A549 (cell line): ENCODE results near the gene MARCHF10. TPM values are rescaled to one million over a fixed set of nuclear protein-coding genes. Genes with fewer than 3 reads are reported as not detected.
A peak's percentile ranks its signal among the peaks of the same experiment; 100 is the strongest.

ENCODE experiments used
- ATAC-seq, 2 experiments: fragments of 200-7000 bp in 1 of 2; fragments of >200 bp in 1 of 2; cut with Nextera tagmentation in 1 of 2; cut with Tn5 transposase in 1 of 2; 3 replicates each; pipeline versions ENCODE4 v1.8.0 to v1.9.1; 2018 to 2020; ENCODE audit warnings: mild to moderate bottlenecking in 1 of 2, moderate library complexity in 1 of 2
- CTCF ChIA-PET: fragments of 300-600 bp; sonication (Branson Sonifier 250); formaldehyde crosslinking; extraction: SDS; loops from one replicate; lab custom pipeline; 2021; ENCODE audit warnings: antibody characterized with exemption, inconsistent platforms; lab: Yijun Ruan, JAX
- POLR2A ChIA-PET: fragments of 350-600 bp; formaldehyde crosslinking; extraction: SDS; loops from one replicate; lab custom pipeline; 2021; ENCODE audit warnings: antibody characterized with exemption, inconsistent platforms; lab: Yijun Ruan, JAX
- DNase-seq, 2 experiments: peaks; one replicate each; pipeline versions ENCODE4 v3.0.0 to v3.0.0-alpha.2; 2011 to 2016; ENCODE audit warnings: low read depth in 1 of 2, low spot score in 1 of 2
- FAIRE-seq: peaks from 2 replicates; lab custom pipeline; 2011; peaks lifted over from hg19 to GRCh38; lab: Jason Lieb, UNC
- H3K27ac ChIP-seq, 2 experiments: fragments of >200 bp; sonication (Bioruptor Twin); formaldehyde crosslinking; 3 replicates each; pipeline ENCODE4 v1.5.1; 2016 to 2017
- H3K4me1 ChIP-seq: fragments of >200 bp; sonication (Bioruptor Twin); formaldehyde crosslinking; 3 replicates; pipeline ENCODE4 v1.6.1; 2016
- H3K4me2 ChIP-seq: fragments of >200 bp; sonication (Bioruptor Twin); formaldehyde crosslinking; 3 replicates; pipeline ENCODE4 v1.6.1; 2016
- H3K4me3 ChIP-seq: fragments of >200 bp; sonication (Bioruptor Twin); formaldehyde crosslinking; 3 replicates; pipeline ENCODE4 v1.5.1; 2016
- H3K9me3 ChIP-seq: fragments of >200 bp; sonication (Bioruptor Twin); formaldehyde crosslinking; 3 replicates; pipeline ENCODE4 v1.6.1; 2016
- BHLHE40 ChIP-seq: IDR thresholded peaks from 2 replicates; pipeline ENCODE4 v1.6.1; 2012; ENCODE audit warnings: low read depth, low read length, inconsistent platforms
- CBX2 ChIP-seq: fragments of 200-600 bp; sonication (generic); IDR thresholded peaks from 2 replicates; pipeline ENCODE4 v1.6.1; 2016; ENCODE audit warnings: low read depth, mild to moderate bottlenecking, borderline replicate concordance
- CBX8 ChIP-seq: fragments of 200-600 bp; sonication (generic); IDR thresholded peaks from 2 replicates; pipeline ENCODE4 v1.6.1; 2016
- CHD4 ChIP-seq: fragments of 200-600 bp; sonication (generic); IDR thresholded peaks from 2 replicates; pipeline ENCODE4 v1.6.1; 2016; ENCODE audit warnings: antibody characterized with exemption, mild to moderate bottlenecking, borderline replicate concordance
- EP300 ChIP-seq, 2 experiments: fragments of >200 bp; sonication (Bioruptor Twin); formaldehyde crosslinking; IDR thresholded peaks; 2 replicates in 1 of 2; 3 replicates in 1 of 2; pipeline ENCODE4 v1.6.1; 2016 to 2017
- ESRRA ChIP-seq: fragments of 150-350 bp; IDR thresholded peaks from 2 replicates; pipeline ENCODE4 v1.6.1; 2014; ENCODE audit warnings: mild to moderate bottlenecking, low read length, borderline replicate concordance
- FOSB ChIP-seq: fragments of 250-450 bp; sonication (Bioruptor Pico); IDR thresholded peaks from 2 replicates; pipeline ENCODE4 v1.5.0; 2020; ENCODE audit warnings: mild to moderate bottlenecking, moderate library complexity
- FOSL2 ChIP-seq, 2 experiments: fragments of 450-650 bp in 1 of 2; fragments of >200 bp in 1 of 2; sonication (Bioruptor Twin) in 1 of 2; formaldehyde crosslinking; IDR thresholded peaks; 2 replicates each; pipeline versions ENCODE4 v1.5.0 to v1.6.1; 2016 to 2020; ENCODE audit warnings: mild to moderate bottlenecking in 1 of 2, moderate library complexity in 1 of 2
- GATA3 ChIP-seq: IDR thresholded peaks from 2 replicates; pipeline ENCODE4 v1.6.1; 2012; ENCODE audit warnings: borderline replicate concordance
- HOXA7 ChIP-seq: fragments of 250-450 bp; sonication (Bioruptor Pico); IDR thresholded peaks from 2 replicates; pipeline ENCODE4 v1.5.0; 2020; ENCODE audit warnings: mild to moderate bottlenecking, moderate library complexity
- JUN ChIP-seq, 2 experiments: fragments of >200 bp; sonication (Bioruptor Twin); formaldehyde crosslinking; IDR thresholded peaks; 2 replicates in 1 of 2; 3 replicates in 1 of 2; pipeline ENCODE4 v1.6.1; 2016 to 2017
- JUNB ChIP-seq: fragments of >200 bp; sonication (Bioruptor Twin); formaldehyde crosslinking; IDR thresholded peaks from 2 replicates; pipeline ENCODE4 v1.6.1; 2016
- MAFK ChIP-seq: fragments of 450-650 bp; IDR thresholded peaks from 2 replicates; pipeline ENCODE4 v1.6.1; 2014; ENCODE audit not compliant: partially characterized antibody
- MAX ChIP-seq: IDR thresholded peaks from 2 replicates; pipeline ENCODE4 v1.6.1; 2012
- MAZ ChIP-seq: fragments of 150-350 bp; IDR thresholded peaks from 2 replicates; pipeline ENCODE4 v1.6.1; 2014; ENCODE audit warnings: antibody characterized with exemption, low read depth, low read length, borderline replicate concordance
- RFX5 ChIP-seq: fragments of 450-650 bp; IDR thresholded peaks from 2 replicates; pipeline ENCODE4 v1.7.1; 2014; ENCODE audit warnings: antibody characterized with exemption, mild to moderate bottlenecking, moderate library complexity
- SMC3 ChIP-seq: fragments of >200 bp; sonication (Bioruptor Twin); formaldehyde crosslinking; IDR thresholded peaks from 3 replicates; pipeline ENCODE4 v1.6.1; 2018; ENCODE audit warnings: inconsistent platforms
- SREBF2 ChIP-seq: fragments of 450-650 bp; IDR thresholded peaks from 2 replicates; pipeline ENCODE4 v1.6.1; 2014; ENCODE audit warnings: mild to moderate bottlenecking, moderate library complexity
- TFCP2L1 ChIP-seq: fragments of 250-450 bp; sonication (Bioruptor Pico); IDR thresholded peaks from 2 replicates; pipeline ENCODE4 v1.5.0; 2021; ENCODE audit warnings: mild to moderate bottlenecking
- TP53 ChIP-seq: fragments of 250-450 bp; sonication (Bioruptor Pico); IDR thresholded peaks from 2 replicates; pipeline ENCODE4 v1.5.0; 2021; ENCODE audit warnings: mild to moderate bottlenecking, moderate library complexity
- ZFP36 ChIP-seq: fragments of 450-650 bp; IDR thresholded peaks from 2 replicates; pipeline ENCODE4 v1.6.1; 2014; ENCODE audit warnings: borderline replicate concordance; ENCODE audit not compliant: partially characterized antibody
- ZSCAN20 ChIP-seq: fragments of 250-450 bp; sonication (Bioruptor Pico); IDR thresholded peaks from 2 replicates; pipeline ENCODE4 v1.8.0; 2022; ENCODE audit warnings: mild to moderate bottlenecking, moderate library complexity
- WGBS: methylation state at CpG from one replicate; pipeline ENCODE4 v1.1.6; 2017; ENCODE audit errors: missing lambda C conversion rate; 5-methylcytosine and 5-hydroxymethylcytosine counted together
- polyA plus RNA-seq, 4 experiments: library from polyadenylated mRNA; depleted of rRNA in 3 of 4; stranded (reverse); fragments of >200 nt; fragmentation: RNase III in 1 of 4; extraction: RNeasy Plus Mini Kit Qiagen cat#74134 plus additional on column Dnase treatment in 1 of 4; gene quantifications; 2 replicates in 3 of 4; 3 replicates in 1 of 4; pipeline ENCODE4 v1.2.3, GENCODE V29; 2011 to 2017
- TF ChIP-seq, protein P1 (sequence below): IDR thresholded peaks from 2 replicates; pipeline ENCODE4 v1.6.1; 2012; ENCODE audit warnings: low read depth, borderline replicate concordance

The MARCHF10 gene
- polyA plus RNA-seq, 2 of the 4 experiments (the other 2 are of a cell fraction) = 0.43 to 0.57 TPM

GRCh38 chr17:62668091-62668804 is 139.9 kb downstream of the MARCHF10 start (continued):
- no peak for TF ChIP-seq RFX5

DNA sequence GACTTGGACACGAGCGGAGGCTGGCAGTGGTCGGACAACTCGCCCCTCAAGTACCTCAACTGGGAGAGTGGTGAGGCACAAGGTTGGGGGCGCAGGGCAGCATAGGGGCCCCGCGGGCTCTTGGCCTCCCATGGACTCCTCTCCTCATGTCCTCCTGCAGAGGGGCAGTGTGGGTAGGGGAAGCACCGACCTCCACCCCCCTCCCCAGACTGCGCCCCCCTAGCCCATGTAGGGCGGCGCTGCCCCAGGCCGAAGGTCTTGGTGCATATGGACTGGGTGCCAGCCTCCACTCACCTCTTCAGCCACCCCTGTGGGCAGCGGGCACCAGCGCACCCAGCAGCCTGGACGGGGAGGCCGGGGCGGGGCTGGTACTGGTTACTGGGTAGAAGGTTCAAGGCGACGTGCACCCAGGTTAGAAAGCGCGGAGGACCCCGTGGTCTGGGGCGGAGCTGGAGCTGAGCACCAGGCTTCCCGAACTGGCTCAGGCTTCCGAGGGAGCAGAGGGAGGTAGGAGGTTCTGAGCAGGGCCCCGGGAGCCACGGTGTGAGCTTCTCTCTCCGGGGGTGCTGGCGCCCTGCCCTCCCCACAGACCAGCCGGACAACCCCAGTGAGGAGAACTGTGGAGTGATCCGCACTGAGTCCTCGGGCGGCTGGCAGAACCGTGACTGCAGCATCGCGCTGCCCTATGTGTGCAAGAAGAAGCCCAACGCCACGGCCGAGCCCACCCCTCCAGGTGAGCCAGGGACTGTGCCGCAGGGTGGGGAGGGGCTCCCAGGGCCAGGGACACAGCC is 141.1 kb downstream of the MARCHF10 start:
- TF ChIP-seq CHD4 (no peak), SMC3 (no peak), GATA3 (no peak), HOXA7 (CRISPR knock-in tag) (no peak), BHLHE40 (no peak), ZSCAN20 (no peak), ESRRA (no peak), FOSB (CRISPR knock-in tag) (no peak), CBX8 (no peak), JUNB (no peak), FOSL2 (IDR thresholded peaks at IDR 0.05) (no peak), FOSL2 (CRISPR knock-in tag; IDR thresholded peaks at IDR 0.05) (no peak), SREBF2 (no peak), ZFP36 (no peak), MAZ (no peak), TP53 (CRISPR knock-in tag) (no peak), EP300 (IDR thresholded peaks at IDR 0.05) (no peak)
- TF ChIP-seq, protein P1, sequence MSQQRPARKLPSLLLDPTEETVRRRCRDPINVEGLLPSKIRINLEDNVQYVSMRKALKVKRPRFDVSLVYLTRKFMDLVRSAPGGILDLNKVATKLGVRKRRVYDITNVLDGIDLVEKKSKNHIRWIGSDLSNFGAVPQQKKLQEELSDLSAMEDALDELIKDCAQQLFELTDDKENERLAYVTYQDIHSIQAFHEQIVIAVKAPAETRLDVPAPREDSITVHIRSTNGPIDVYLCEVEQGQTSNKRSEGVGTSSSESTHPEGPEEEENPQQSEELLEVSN = no peak
- TF ChIP-seq, all 56 proteins: peak for 0
- H3K9me3 ChIP-seq = no peaks in the 10 kb centered on the region
- DNase-seq = no peak
- CTCF ChIA-PET = no interaction called here
- H3K27ac ChIP-seq = no peak overlapping the region
- no peak for FAIRE-seq
- no peak overlapping the region for H3K4me2 ChIP-seq
- no peak for ATAC-seq
- WGBS = 92% methylated on average over 35 of the region's 40 CpGs
- H3K4me1 ChIP-seq = peaks cover 3% of the 10 kb centered on the region; the same call in 1 of the 3 replicates
- POLR2A ChIA-PET = no interaction called here
- no peak overlapping the region for H3K4me3 ChIP-seq

- no peak for FAIRE-seq
- 87% methylated on average over 14 of the region's 30 CpGs for WGBS
- ATAC-seq = peak in 1 of 2 experiments; percentile 15; a peak in 2 of 6 replicates
- ChIA-PET CTCF (no interaction called here), POLR2A (no interaction called here)
- Histone ChIP-seq H3K27ac (no peak overlapping the region), H3K9me3 (peaks cover under 1% of the 10 kb centered on the region), H3K4me3 (no peak overlapping the region), H3K4me2 (no peak overlapping the region), H3K4me1 (no peaks in the 10 kb centered on the region)
- TF ChIP-seq MAX = no peak
- no peak for TF ChIP-seq EP300 (IDR thresholded peaks at IDR 0.05)
- TF ChIP-seq FOSL2 (IDR thresholded peaks at IDR 0.05) = no peak
- no peak for TF ChIP-seq FOSL2 (CRISPR knock-in tag; IDR thresholded peaks at IDR 0.05)
- TF ChIP-seq CBX2 = no peak
- TF ChIP-seq TFCP2L1 (CRISPR knock-in tag) = no peak
- no peak for TF ChIP-seq MAFK
- no peak for TF ChIP-seq JUN (IDR thresholded peaks at IDR 0.05)
- DNase-seq = no peak
Observed at GRCh38 chr17:62666061-62666800, 141.9 kb downstream of the MARCHF10 start.
